Raji (cell line): Measurements from ENCODE around the gene CA10.

ENCODE experiments used
- POLR2A ChIP-seq: IDR thresholded peaks from 2 replicates; pipeline ENCODE4 v1.6.1; 2011; ENCODE audit warnings: low read depth, low read length, control low read depth; ENCODE audit not compliant: insufficient read depth

The CA10 gene

GRCh38 chr17:52154466-52154865 lies 4.0 kb downstream of the CA10 start:
- TF ChIP-seq POLR2A = no peak

GRCh38 chr17:52150935-52151334 lies 7.6 kb downstream of the CA10 start:
- TF ChIP-seq POLR2A = no peak

GRCh38 chr17:52149626-52150025 lies 8.9 kb downstream of the CA10 start:
- TF ChIP-seq POLR2A = no peak

GRCh38 chr17:52148969-52149351 lies 9.6 kb downstream of the CA10 start:
- no peak for TF ChIP-seq POLR2A

GRCh38 chr17:52148288-52148968 lies 10.1 kb downstream of the CA10 start:
- TF ChIP-seq POLR2A = no peak

GRCh38 chr17:52147872-52148271 lies 10.6 kb downstream of the CA10 start:
- no peak for TF ChIP-seq POLR2A

GRCh38 chr17:52147431-52147830 lies 11.1 kb downstream of the CA10 start:
- no peak for TF ChIP-seq POLR2A

GRCh38 chr17:52145476-52145875 lies 13.0 kb downstream of the CA10 start:
- no peak for TF ChIP-seq POLR2A

- no peak for TF ChIP-seq POLR2A
Observed at GRCh38 chr17:52143542-52143941, 15.0 kb downstream of the CA10 start.

- no peak for TF ChIP-seq POLR2A
Observed at GRCh38 chr17:52140601-52141000, 17.9 kb downstream of the CA10 start.

GRCh38 chr17:52138752-52139151 lies 19.8 kb downstream of the CA10 start:
- TF ChIP-seq POLR2A = no peak

GRCh38 chr17:52138350-52138749 lies 20.2 kb downstream of the CA10 start:
- no peak for TF ChIP-seq POLR2A

- TF ChIP-seq POLR2A = no peak
Observed at GRCh38 chr17:52136166-52136565, 22.3 kb downstream of the CA10 start.

- no peak for TF ChIP-seq POLR2A
Observed at GRCh38 chr17:52134641-52135040, 23.9 kb downstream of the CA10 start.

GRCh38 chr17:52128721-52129120 lies 29.8 kb downstream of the CA10 start:
- TF ChIP-seq POLR2A = no peak

GRCh38 chr17:52124993-52125392 lies 33.5 kb downstream of the CA10 start:
- TF ChIP-seq POLR2A = no peak

- TF ChIP-seq POLR2A = no peak
Observed at GRCh38 chr17:52124561-52124960, 34.0 kb downstream of the CA10 start.
